HepG2 (cell line): Measurements from ENCODE around the gene CIROP. TPM values are rescaled to one million over a fixed set of nuclear protein-coding genes. Genes with fewer than 3 reads are reported as not detected.
A peak's percentile ranks its signal among the peaks of the same experiment; 100 is the strongest.

ENCODE experiments used
- EZH2 ChIP-seq: conservative IDR thresholded peaks from 2 replicates; pipeline ENCODE4 v1.6.1; 2012; ENCODE audit warnings: mild to moderate bottlenecking, low read depth, low read length, moderate library complexity
- GTF3A ChIP-seq: sonication (generic); formaldehyde crosslinking; conservative IDR thresholded peaks from 2 replicates; pipeline ENCODE4 v1.4.0; 2020; ENCODE audit warnings: mild to moderate bottlenecking, missing genetic modification reagents
- HNRNPK ChIP-seq: fragments of 200-400 bp; formaldehyde crosslinking; IDR thresholded peaks from 2 replicates; pipeline ENCODE4 v1.6.1; 2018; ENCODE audit warnings: low read length, low read depth, moderate library complexity, mild to moderate bottlenecking; ENCODE audit not compliant: poor library complexity, severe bottlenecking
- NR2F6 ChIP-seq, 2 experiments: IDR thresholded peaks; 2 replicates each; pipeline ENCODE4 v1.6.1; 2016; ENCODE audit warnings: antibody characterized with exemption in 1 of 2, mild to moderate bottlenecking in 1 of 2
- PAXIP1 ChIP-seq: sonication (generic); formaldehyde crosslinking; conservative IDR thresholded peaks from 2 replicates; pipeline ENCODE4 v1.4.0; 2020; ENCODE audit warnings: mild to moderate bottlenecking, missing genetic modification reagents, moderate library complexity
- THAP8 ChIP-seq: sonication (generic); formaldehyde crosslinking; IDR thresholded peaks from 2 replicates; pipeline ENCODE4 v1.5.1; 2020; ENCODE audit warnings: missing genetic modification reagents, mild to moderate bottlenecking, borderline replicate concordance
- ZFP1 ChIP-seq: IDR thresholded peaks from 2 replicates; pipeline ENCODE4 v1.6.1; 2016
- ZFP41 ChIP-seq: sonication (generic); formaldehyde crosslinking; IDR thresholded peaks from 2 replicates; pipeline ENCODE4 v1.4.0; 2020; ENCODE audit warnings: mild to moderate bottlenecking, missing genetic modification reagents, borderline replicate concordance
- ZFY ChIP-seq: sonication (generic); formaldehyde crosslinking; IDR thresholded peaks from 2 replicates; pipeline ENCODE4 v1.4.0; 2020; ENCODE audit warnings: missing genetic modification reagents
- ZNF142 ChIP-seq: sonication (generic); formaldehyde crosslinking; IDR thresholded peaks from 2 replicates; pipeline ENCODE4 v1.4.0; 2020; ENCODE audit warnings: missing genetic modification reagents
- ZNF230 ChIP-seq: sonication (generic); formaldehyde crosslinking; IDR thresholded peaks from 2 replicates; pipeline ENCODE4 v1.4.0; 2020; ENCODE audit warnings: mild to moderate bottlenecking, missing genetic modification reagents
- ZNF24 ChIP-seq: fragments of 450-650 bp; IDR thresholded peaks from 2 replicates; pipeline ENCODE4 v1.6.1; 2017; ENCODE audit warnings: antibody characterized with exemption, mild to moderate bottlenecking
- ZNF337 ChIP-seq: sonication (generic); formaldehyde crosslinking; IDR thresholded peaks from 2 replicates; pipeline ENCODE4 v1.5.1; 2020; ENCODE audit warnings: missing genetic modification reagents, low read depth, mild to moderate bottlenecking, borderline replicate concordance
- ZNF460 ChIP-seq: sonication (generic); formaldehyde crosslinking; IDR thresholded peaks from 2 replicates; pipeline ENCODE4 v1.5.1; 2020; ENCODE audit warnings: missing genetic modification reagents, mild to moderate bottlenecking, borderline replicate concordance
- ZNF513 ChIP-seq: sonication (generic); formaldehyde crosslinking; conservative IDR thresholded peaks from 2 replicates; pipeline ENCODE4 v1.5.0; 2020; ENCODE audit warnings: missing genetic modification reagents
- ZNF567 ChIP-seq: sonication (generic); formaldehyde crosslinking; IDR thresholded peaks from 2 replicates; pipeline ENCODE4 v1.8.1; 2023; ENCODE audit warnings: mild to moderate bottlenecking, missing genetic modification reagents, borderline replicate concordance
- ZSCAN30 ChIP-seq: sonication (generic); formaldehyde crosslinking; IDR thresholded peaks from 2 replicates; pipeline ENCODE4 v1.5.0; 2020; ENCODE audit warnings: mild to moderate bottlenecking, missing genetic modification reagents
- polyA plus RNA-seq, 8 experiments: library from polyadenylated mRNA; depleted of rRNA in 3 of 8; stranded (reverse) in 7 of 8; unstranded in 1 of 8; fragments of >200 nt; fragmentation: Illumina TruSeq in 4 of 8; extraction: Trizol in 4 of 8; gene quantifications; 2 replicates each; pipeline versions ENCODE4 v1.2.1 to v1.2.3, GENCODE V29; 2011 to 2016; ENCODE audit warnings: low read depth in 4 of 8, missing spikeins in 1 of 8, mixed read lengths in 1 of 8; ENCODE audit not compliant: insufficient read depth in 1 of 8
- total RNA-seq, 5 experiments: library from RNA; depleted of rRNA; stranded (reverse); fragments of >200 nt; fragmentation: Illumina TruSeq; extraction: Trizol; gene quantifications; 2 replicates each; pipeline ENCODE4 v1.2.3, GENCODE V29; 2016; ENCODE audit warnings: low read depth in 1 of 5

The CIROP gene
- total and polyA plus RNA-seq, 2 of the 13 experiments (the other 11 are each of a cell fraction or from before 2014, with no cell fraction given): 0.07 TPM; not detected in 1

GRCh38 chr14:23070262-23071129, 34.3 kb downstream of the CIROP start (continued):
- TF ChIP-seq THAP8 (CRISPR knock-in tag): no peak
- 0 out of 2 replicates have a peak, but pooled peaks have one; percentile 59 for TF ChIP-seq ZNF337 (CRISPR knock-in tag)
- TF ChIP-seq PAXIP1 (CRISPR knock-in tag): no peak; the same call in 1 of the 2 replicates
- no peak for TF ChIP-seq ZNF142 (CRISPR knock-in tag)
- TF ChIP-seq ZNF460: no peak
- no peak for TF ChIP-seq EZH2
- TF ChIP-seq ZFY (CRISPR knock-in tag): 0 out of 2 replicates have a peak, but pooled peaks have one; percentile 28
- TF ChIP-seq ZNF230 (CRISPR knock-in tag): no peak
- no peak for TF ChIP-seq ZFP1
- no peak for TF ChIP-seq NR2F6 (IDR thresholded peaks at IDR 0.05)
- TF ChIP-seq NR2F6 (CRISPR knock-in tag; IDR thresholded peaks at IDR 0.05): no peak
- TF ChIP-seq ZNF567 (CRISPR knock-in tag): peak; percentile 54; the same call in 1 of the 2 replicates
- no peak for TF ChIP-seq ZNF513 (CRISPR knock-in tag)
- no peak for TF ChIP-seq ZFP41 (CRISPR knock-in tag)
- no peak for TF ChIP-seq GTF3A (CRISPR knock-in tag)
- TF ChIP-seq ZSCAN30 (CRISPR knock-in tag): no peak
- TF ChIP-seq ZNF24: no peak
- TF ChIP-seq HNRNPK: peak; percentile 46
